ENCODE data around the gene MMP8. TPM values are rescaled to one million over a fixed set of nuclear protein-coding genes. Genes with fewer than 3 reads are reported as not detected.
"Not testable (repeated sequence)": the region's sequence is repeated elsewhere in the genome, so short reads cannot be mapped to it uniquely, and the experiment has no call there.

The MMP8 gene
- total RNA-seq, 4 donors from 2014 or later = 0.24 to 0.45 TPM; not detected in 2

GRCh38 chr11:102733232-102733875 lies 8.6 kb upstream of the MMP8 start:
- DNase-seq = no peak
- no peaks in the 10 kb centered on the region for H3K27me3 ChIP-seq
- H3K4me3 ChIP-seq (replicated peaks in 1 of 3) = no peak overlapping the region
- TF ChIP-seq, protein P1, sequence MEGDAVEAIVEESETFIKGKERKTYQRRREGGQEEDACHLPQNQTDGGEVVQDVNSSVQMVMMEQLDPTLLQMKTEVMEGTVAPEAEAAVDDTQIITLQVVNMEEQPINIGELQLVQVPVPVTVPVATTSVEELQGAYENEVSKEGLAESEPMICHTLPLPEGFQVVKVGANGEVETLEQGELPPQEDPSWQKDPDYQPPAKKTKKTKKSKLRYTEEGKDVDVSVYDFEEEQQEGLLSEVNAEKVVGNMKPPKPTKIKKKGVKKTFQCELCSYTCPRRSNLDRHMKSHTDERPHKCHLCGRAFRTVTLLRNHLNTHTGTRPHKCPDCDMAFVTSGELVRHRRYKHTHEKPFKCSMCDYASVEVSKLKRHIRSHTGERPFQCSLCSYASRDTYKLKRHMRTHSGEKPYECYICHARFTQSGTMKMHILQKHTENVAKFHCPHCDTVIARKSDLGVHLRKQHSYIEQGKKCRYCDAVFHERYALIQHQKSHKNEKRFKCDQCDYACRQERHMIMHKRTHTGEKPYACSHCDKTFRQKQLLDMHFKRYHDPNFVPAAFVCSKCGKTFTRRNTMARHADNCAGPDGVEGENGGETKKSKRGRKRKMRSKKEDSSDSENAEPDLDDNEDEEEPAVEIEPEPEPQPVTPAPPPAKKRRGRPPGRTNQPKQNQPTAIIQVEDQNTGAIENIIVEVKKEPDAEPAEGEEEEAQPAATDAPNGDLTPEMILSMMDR (IDR thresholded peaks at IDR 0.05) = no peak
- TF ChIP-seq POLR2A (IDR thresholded peaks at IDR 0.05) = no peak
- 42 to 49% methylated on average over 8 of the region's 8 CpGs for WGBS, 2 donors
- no peak overlapping the region for H3K27ac ChIP-seq
- no peaks in the 10 kb centered on the region for H3K9me3 ChIP-seq
- H3K4me1 ChIP-seq = no peaks in the 10 kb centered on the region
- intact Hi-C loops (cut with DNase I) = no loop called here
- no peaks in the 10 kb centered on the region for H3K36me3 ChIP-seq

GRCh38 chr11:102730944-102731343 lies 6.2 kb upstream of the MMP8 start:
- H3K4me1 ChIP-seq; intact Hi-C loops (cut with DNase I); H3K27me3 ChIP-seq; DNase-seq; H3K27ac ChIP-seq; H3K4me3 ChIP-seq (replicated peaks in 1 of 3); H3K9me3 ChIP-seq; H3K36me3 ChIP-seq: not testable (repeated sequence)
- WGBS, 2 donors = 45 to 52% methylated on average over 4 to 8 of the region's 8 CpGs

GRCh38 chr11:102729849-102730815 lies 5.4 kb upstream of the MMP8 start:
- WGBS, 2 donors = 35 to 38% methylated on average over 9 of the region's 9 CpGs
- H3K4me3 ChIP-seq (replicated peaks in 1 of 3) = no peak overlapping the region
- no peak for DNase-seq
- H3K27me3 ChIP-seq = no peaks in the 10 kb centered on the region
- no peak overlapping the region for H3K27ac ChIP-seq
- no peaks in the 10 kb centered on the region for H3K4me1 ChIP-seq
- H3K36me3 ChIP-seq = no peaks in the 10 kb centered on the region
- no peak for TF ChIP-seq POLR2A (IDR thresholded peaks at IDR 0.05)
- TF ChIP-seq, protein P1 (IDR thresholded peaks at IDR 0.05) = no peak
- H3K9me3 ChIP-seq = no peaks in the 10 kb centered on the region
- intact Hi-C loops (cut with DNase I) = no loop called here

- Histone ChIP-seq H3K36me3 (no peaks in the 10 kb centered on the region), H3K4me3 (replicated peaks in 1 of 3) (no peak overlapping the region), H3K9me3 (no peaks in the 10 kb centered on the region), H3K27ac (no peak overlapping the region), H3K27me3 (no peaks in the 10 kb centered on the region), H3K4me1 (no peaks in the 10 kb centered on the region)
- TF ChIP-seq, protein P1 (IDR thresholded peaks at IDR 0.05) = no peak
- intact Hi-C loops (cut with DNase I) = no loop called here
- no peak for DNase-seq
- 78 to 83% methylated on average over 2 of the region's 2 CpGs for WGBS, 2 donors
These were observed 3.1 kb upstream of the MMP8 start for GRCh38 chr11:102727890-102728289.

DNA sequence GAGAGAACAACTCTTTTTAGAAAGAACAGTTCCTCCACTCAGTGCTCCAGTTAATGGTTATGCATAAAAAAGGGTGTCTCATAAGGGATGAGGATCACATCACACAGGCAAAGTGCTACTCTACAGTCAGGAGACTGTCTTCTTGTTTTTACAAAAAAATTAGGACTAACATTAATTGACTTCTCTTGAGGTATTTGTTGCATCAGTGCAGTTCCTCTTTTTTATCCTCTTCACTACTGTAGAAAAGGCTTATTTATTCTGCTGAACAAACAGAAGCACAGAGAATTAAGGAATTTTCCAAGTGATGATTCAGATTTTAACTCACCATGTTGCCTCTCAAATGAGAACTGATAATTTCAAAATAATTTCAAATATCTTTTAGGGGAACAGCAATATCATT lies 1.9 kb downstream of the MMP8 start:
- H3K36me3 ChIP-seq = no peaks in the 10 kb centered on the region
- H3K27me3 ChIP-seq = no peaks in the 10 kb centered on the region
- H3K4me3 ChIP-seq (replicated peaks in 1 of 3) = no peak overlapping the region
- no peaks in the 10 kb centered on the region for H3K4me1 ChIP-seq
- no peaks in the 10 kb centered on the region for H3K9me3 ChIP-seq
- intact Hi-C loops (cut with DNase I) = no loop called here
- H3K27ac ChIP-seq = no peak overlapping the region
- TF ChIP-seq POLR2A (IDR thresholded peaks at IDR 0.05) = no peak
- no peak for DNase-seq

Measured in thyroid gland (tissue), 4 donors.